Activated CD4-positive, alpha-beta memory T cell treated with anti-CD3 and anti-CD28 coated beads, Interleukin-2, amount 10 ng/mL, durations not matched to agents 7 days and 5 days (primary cell): ENCODE measurements around the gene CLEC4M. TPM values are rescaled to one million over a fixed set of nuclear protein-coding genes. Genes with fewer than 3 reads are reported as not detected.
"Not testable (repeated sequence)": the region's sequence is repeated elsewhere in the genome, so short reads cannot be mapped to it uniquely, and the experiment has no call there.

Experiments used
- CTCF ChIA-PET: fragments of 350-600 bp; sonication (Branson Sonifier 250); formaldehyde crosslinking; loops from one replicate; lab custom pipeline; 2021; ENCODE audit warnings: antibody characterized with exemption, inconsistent platforms; lab: Charles Lee
- POLR2A ChIA-PET: fragments of 350-600 bp; sonication (Branson Sonifier 250); formaldehyde crosslinking; loops from one replicate; lab custom pipeline; 2021; ENCODE audit warnings: antibody characterized with exemption; lab: Charles Lee
- DNase-seq: peaks from one replicate; pipeline ENCODE4 v3.0.0-alpha.2; 2020
- H3K27ac Mint-ChIP-seq: one replicate; pipeline ENCODE4 v1.8.0; 2021; ENCODE audit warnings: mild to moderate bottlenecking, mixed read lengths
- H3K27me3 Mint-ChIP-seq: one replicate; pipeline ENCODE4 v1.8.0; 2021; ENCODE audit warnings: mixed read lengths
- H3K36me3 Mint-ChIP-seq: one replicate; pipeline ENCODE4 v1.8.0; 2021; ENCODE audit warnings: low read depth, mixed read lengths
- H3K4me1 Mint-ChIP-seq: one replicate; pipeline ENCODE4 v1.8.0; 2021; ENCODE audit warnings: mixed read lengths
- H3K4me3 Mint-ChIP-seq: one replicate; pipeline ENCODE4 v1.8.0; 2021; ENCODE audit warnings: mild to moderate bottlenecking, mixed read lengths
- H3K9me3 Mint-ChIP-seq: one replicate; pipeline ENCODE4 v1.8.0; 2021; ENCODE audit warnings: mixed read lengths
- total RNA-seq, 2 experiments: library from RNA; stranded (reverse); gene quantifications; one replicate each; pipeline ENCODE4 v1.2.3, GENCODE V29; 2021

CLEC4M gene
- total RNA-seq, 2 experiments from 2014 or later = not detected

DNA sequence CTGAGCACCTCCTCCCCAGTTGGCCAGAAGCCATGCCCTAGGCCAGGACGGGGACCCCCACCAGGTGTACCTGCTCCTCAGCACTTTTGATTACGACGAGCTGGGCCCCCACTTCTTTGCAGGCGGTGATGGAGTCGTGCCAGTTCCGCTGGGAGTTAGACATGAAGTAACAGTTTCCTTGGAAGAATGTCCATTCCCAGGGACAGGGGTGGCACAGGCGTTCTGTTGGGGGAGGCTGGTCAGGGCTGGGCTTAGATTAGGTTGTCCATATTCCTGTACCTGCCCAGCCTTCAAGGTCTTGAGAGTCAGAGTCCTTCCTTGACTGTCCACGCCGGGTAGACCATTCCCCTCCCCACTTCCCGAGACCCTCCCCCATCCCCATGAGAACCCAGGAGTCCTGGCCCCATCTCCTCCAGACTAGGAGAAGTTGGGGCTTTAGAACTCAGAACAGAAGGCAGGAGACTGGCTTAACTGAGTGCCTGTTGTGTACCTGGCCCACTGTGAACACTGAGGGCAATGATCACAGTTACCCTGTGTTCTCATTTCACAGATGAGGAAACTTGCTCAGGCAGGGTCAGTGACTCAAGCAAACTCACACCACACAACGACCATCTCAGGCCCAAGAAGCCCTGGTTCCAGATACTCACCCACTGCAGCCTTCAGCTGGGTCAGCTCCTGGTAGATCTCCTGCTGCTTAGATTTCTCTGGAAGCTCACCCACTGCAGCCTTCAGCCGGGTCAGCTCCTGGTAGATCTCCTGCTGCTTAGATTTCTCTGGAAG lies 18.0 kb upstream of the CLEC4M start:
- CTCF ChIA-PET = no interaction called here
- Mint-ChIP-seq H3K27ac (no peak overlapping the region), H3K9me3 (peaks cover 4% of the 10 kb centered on the region), H3K36me3 (no peaks in the 10 kb centered on the region), H3K27me3 (peaks cover 2% of the 10 kb centered on the region), H3K4me3 (no peak overlapping the region), H3K4me1 (no peaks in the 10 kb centered on the region)
- no peak for DNase-seq
- POLR2A ChIA-PET = no interaction called here

- H3K27me3 Mint-ChIP-seq, DNase-seq, H3K4me3 Mint-ChIP-seq, CTCF ChIA-PET, H3K4me1 Mint-ChIP-seq, H3K27ac Mint-ChIP-seq, H3K36me3 Mint-ChIP-seq, H3K9me3 Mint-ChIP-seq, POLR2A ChIA-PET: not testable (repeated sequence)
These were observed 16.7 kb upstream of the CLEC4M start for GRCh38 chr19:7746306-7746705.

DNA sequence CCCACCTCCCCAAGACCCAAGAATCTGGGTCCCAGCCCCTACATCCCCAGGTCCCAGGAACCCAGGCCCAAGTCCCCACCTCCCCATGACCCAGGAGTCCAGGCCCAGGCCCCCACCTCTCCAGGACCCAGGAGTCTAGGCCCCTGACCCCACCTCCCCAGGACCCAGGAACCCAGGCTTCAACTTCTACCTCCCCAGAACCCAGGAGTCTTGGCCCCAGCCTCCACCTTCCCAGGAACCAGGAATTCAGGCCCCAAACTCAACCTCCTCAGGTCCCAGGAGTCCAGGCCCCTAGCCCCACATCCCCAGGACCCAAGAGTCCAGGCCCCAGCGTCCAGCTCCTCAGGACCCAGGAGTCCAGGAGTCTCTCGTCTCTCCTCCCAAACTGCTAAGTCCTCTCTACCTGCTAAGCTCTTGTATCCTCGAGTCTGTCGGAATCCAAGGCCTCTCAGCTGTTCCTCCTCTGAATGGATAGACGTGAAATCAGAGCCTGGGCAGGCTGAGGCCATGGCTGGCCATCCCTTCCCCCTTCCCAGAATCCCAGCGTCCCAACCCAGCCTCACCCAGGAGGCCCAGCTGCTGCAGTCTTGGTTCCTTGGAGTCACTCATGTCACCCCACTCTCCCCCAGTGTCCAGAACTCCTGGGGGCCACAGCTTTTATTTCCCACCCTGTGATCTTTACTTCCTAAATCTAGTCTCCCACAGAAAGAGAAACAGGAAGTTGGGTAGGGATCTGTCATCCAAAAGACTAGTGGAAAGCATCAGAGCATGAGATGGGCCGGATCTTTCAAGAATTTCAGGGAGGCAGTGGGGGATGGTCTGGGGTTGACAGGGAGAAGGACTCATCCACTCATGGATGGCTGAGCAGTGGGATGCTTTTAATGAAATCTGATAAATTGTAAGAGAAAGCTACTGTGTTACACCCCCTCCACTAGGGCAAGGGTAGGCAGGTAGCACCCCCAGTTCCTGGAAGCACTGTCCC lies 15.8 kb upstream of the CLEC4M start, which contains the start of gene CD209:
Gene CD209 (minus strand): TSS at position 632 of the 982 bp plus-strand sequence. CDS start 23 bp downstream, at position 609.
- CTCF ChIA-PET = interaction anchor here (0.8 kb wide), 1 partner anchor 67 kb away, joined by 3 read pairs; the partner anchor contains the start of gene TRAPPC5

GRCh38 chr19:7748171-7748570 lies 14.9 kb upstream of the CLEC4M start:
- POLR2A ChIA-PET = no interaction called here
- peaks cover 5% of the 10 kb centered on the region for H3K4me1 Mint-ChIP-seq
- CTCF ChIA-PET = interaction anchor here (1.0 kb wide), 1 partner anchor 67 kb away, joined by 3 read pairs; the partner anchor contains the start of gene TRAPPC5
- no peak for DNase-seq
- peaks cover 2% of the 10 kb centered on the region for H3K27me3 Mint-ChIP-seq
- no peak overlapping the region for H3K4me3 Mint-ChIP-seq
- no peak overlapping the region for H3K27ac Mint-ChIP-seq
- H3K36me3 Mint-ChIP-seq = no peaks in the 10 kb centered on the region
- H3K9me3 Mint-ChIP-seq = peaks cover 9% of the 10 kb centered on the region

More for the DNA sequence above, 15.8 kb upstream of the CLEC4M start, which contains the start of gene CD209:
- Mint-ChIP-seq H3K27me3 (no peaks in the 10 kb centered on the region), H3K9me3 (peaks cover 9% of the 10 kb centered on the region), H3K27ac (no peak within 1 kb of the TSS), H3K4me3 (no peak within 1 kb of the TSS), H3K4me1 (peaks cover 5% of the 10 kb centered on the region), H3K36me3 (no peaks in the 10 kb centered on the region)
- DNase-seq = no peak
- POLR2A ChIA-PET = no interaction called here

- Mint-ChIP-seq H3K36me3 (no peaks in the 10 kb centered on the region), H3K4me3 (no peak overlapping the region), H3K9me3 (peaks cover 9% of the 10 kb centered on the region), H3K27me3 (peaks cover 5% of the 10 kb centered on the region), H3K4me1 (peaks cover 5% of the 10 kb centered on the region), H3K27ac (no peak overlapping the region)
- ChIA-PET POLR2A (no interaction called here), CTCF (interaction anchor here (1.0 kb wide), 1 partner anchor 68 kb away, joined by 3 read pairs; the partner anchor contains the start of gene TRAPPC5)
- no peak for DNase-seq
These were observed 14.3 kb upstream of the CLEC4M start for GRCh38 chr19:7748756-7749155.

- CTCF ChIA-PET = no interaction called here
- H3K4me1 Mint-ChIP-seq = peaks cover 5% of the 10 kb centered on the region
- DNase-seq = no peak
- H3K4me3 Mint-ChIP-seq = no peak overlapping the region
- H3K36me3 Mint-ChIP-seq = peaks cover 2% of the 10 kb centered on the region
- peaks cover 21% of the 10 kb centered on the region for H3K27me3 Mint-ChIP-seq
- POLR2A ChIA-PET = no interaction called here
- H3K9me3 Mint-ChIP-seq = peaks cover 16% of the 10 kb centered on the region
- H3K27ac Mint-ChIP-seq = no peak overlapping the region
These were observed 11.8 kb upstream of the CLEC4M start for GRCh38 chr19:7751157-7751783.

DNA sequence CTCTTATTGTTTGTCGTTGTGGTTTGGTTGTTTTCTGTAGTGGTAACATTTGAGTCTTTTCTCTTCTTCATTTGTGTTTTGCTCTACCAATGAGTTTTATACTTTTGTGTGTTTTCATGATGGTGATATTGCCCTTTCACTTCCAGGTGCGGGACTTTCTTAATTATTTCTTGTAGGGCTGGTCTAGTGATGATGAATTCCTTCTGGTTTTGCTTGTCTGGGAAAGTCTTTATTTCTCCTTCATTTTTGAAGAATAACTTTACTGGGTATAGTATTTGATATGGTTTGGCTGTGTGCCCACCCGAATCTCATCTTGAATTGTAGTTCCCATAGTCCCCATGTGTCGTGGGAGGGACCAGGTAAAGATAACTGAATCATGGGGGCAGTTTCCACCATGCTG lies 6.8 kb upstream of the CLEC4M start:
- Mint-ChIP-seq H3K4me3 (no peak overlapping the region), H3K27me3 (peaks cover 21% of the 10 kb centered on the region), H3K36me3 (peaks cover 13% of the 10 kb centered on the region), H3K9me3 (peaks cover 37% of the 10 kb centered on the region), H3K27ac (no peak overlapping the region), H3K4me1 (peaks cover 2% of the 10 kb centered on the region)
- no peak for DNase-seq
- POLR2A ChIA-PET = no interaction called here
- CTCF ChIA-PET = no interaction called here

GRCh38 chr19:7757358-7757757 lies 5.7 kb upstream of the CLEC4M start:
- H3K4me3 Mint-ChIP-seq = no peak overlapping the region
- H3K27me3 Mint-ChIP-seq = peaks cover 21% of the 10 kb centered on the region
- peaks cover 35% of the 10 kb centered on the region for H3K9me3 Mint-ChIP-seq
- H3K36me3 Mint-ChIP-seq = peaks cover 13% of the 10 kb centered on the region
- ChIA-PET CTCF (no interaction called here), POLR2A (no interaction called here)
- DNase-seq = no peak
- H3K27ac Mint-ChIP-seq = no peak overlapping the region
- H3K4me1 Mint-ChIP-seq = no peaks in the 10 kb centered on the region

GRCh38 chr19:7759156-7759555 lies 3.9 kb upstream of the CLEC4M start:
- no peak for DNase-seq
- no peak overlapping the region for H3K27ac Mint-ChIP-seq
- peaks cover 13% of the 10 kb centered on the region for H3K36me3 Mint-ChIP-seq
- no peaks in the 10 kb centered on the region for H3K4me1 Mint-ChIP-seq
- POLR2A ChIA-PET = no interaction called here
- CTCF ChIA-PET = no interaction called here
- no peak overlapping the region for H3K4me3 Mint-ChIP-seq
- H3K27me3 Mint-ChIP-seq = peaks cover 22% of the 10 kb centered on the region
- H3K9me3 Mint-ChIP-seq = peaks cover 33% of the 10 kb centered on the region

GRCh38 chr19:7763696-7764095 lies 653 bp downstream of the CLEC4M start:
- peaks cover 8% of the 10 kb centered on the region for H3K27me3 Mint-ChIP-seq
- CTCF ChIA-PET = no interaction called here
- no peaks in the 10 kb centered on the region for H3K4me1 Mint-ChIP-seq
- no peak overlapping the region for H3K27ac Mint-ChIP-seq
- no peak overlapping the region for H3K4me3 Mint-ChIP-seq
- peaks cover 12% of the 10 kb centered on the region for H3K9me3 Mint-ChIP-seq
- no peak for DNase-seq
- H3K36me3 Mint-ChIP-seq = peaks cover 2% of the 10 kb centered on the region
- POLR2A ChIA-PET = no interaction called here

- H3K4me1 Mint-ChIP-seq, H3K36me3 Mint-ChIP-seq, H3K27me3 Mint-ChIP-seq, H3K4me3 Mint-ChIP-seq, POLR2A ChIA-PET, H3K27ac Mint-ChIP-seq, H3K9me3 Mint-ChIP-seq, CTCF ChIA-PET, DNase-seq: not testable (repeated sequence)
These were observed 1.1 kb downstream of the CLEC4M start for GRCh38 chr19:7764157-7764556.

DNA sequence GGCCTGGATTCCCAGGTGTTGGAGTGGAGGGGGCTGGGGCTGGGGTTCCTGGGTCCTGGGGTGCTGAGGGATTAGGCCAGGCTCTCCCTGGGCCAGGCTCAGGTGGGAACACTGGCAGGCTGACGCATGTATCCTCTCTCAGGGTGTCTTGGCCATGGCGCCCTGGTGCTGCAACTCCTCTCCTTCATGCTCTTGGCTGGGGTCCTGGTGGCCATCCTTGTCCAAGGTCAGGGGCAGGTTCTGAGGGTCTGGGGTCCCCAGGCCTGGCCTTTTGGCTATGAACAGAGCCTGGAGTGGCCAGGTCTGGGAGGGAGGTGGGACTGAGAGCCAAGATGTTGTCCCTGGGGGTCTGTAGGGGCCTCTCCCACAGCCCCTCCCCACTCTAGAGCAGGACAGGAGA lies 2.0 kb downstream of the CLEC4M start:
- H3K36me3 Mint-ChIP-seq, H3K27ac Mint-ChIP-seq, H3K4me3 Mint-ChIP-seq, H3K9me3 Mint-ChIP-seq, DNase-seq, POLR2A ChIA-PET, CTCF ChIA-PET, H3K4me1 Mint-ChIP-seq: not testable (repeated sequence)
- H3K27me3 Mint-ChIP-seq = peaks cover 12% of the 10 kb centered on the region

- Mint-ChIP-seq H3K27me3 (peaks cover 16% of the 10 kb centered on the region), H3K36me3 (no peaks in the 10 kb centered on the region), H3K4me1 (no peaks in the 10 kb centered on the region), H3K27ac (no peak overlapping the region), H3K9me3 (no peaks in the 10 kb centered on the region), H3K4me3 (no peak overlapping the region)
- ChIA-PET CTCF (no interaction called here), POLR2A (no interaction called here)
- no peak for DNase-seq
These were observed 3.5 kb downstream of the CLEC4M start for GRCh38 chr19:7766535-7766934.
